Spleen (tissue), 11 donors: Measurements from ENCODE around the gene SLC39A8. TPM values are rescaled to one million over a fixed set of nuclear protein-coding genes. Genes with fewer than 3 reads are reported as not detected.

Experiments
- DNase-seq: peaks from one replicate; pipeline ENCODE4 v3.0.0-alpha.2; 2020
- H3K27ac ChIP-seq, 8 donors: fragments of 200-600 bp; sonication (generic) in 7 of 8; 1 replicate in 4 of 8; 2 replicates in 4 of 8; pipeline versions ENCODE4 v1.5.0 to v1.8.0; 2016 to 2021; ENCODE audit warnings: inconsistent platforms in 4 of 8, mild to moderate bottlenecking in 4 of 8, moderate library complexity in 1 of 8
- H3K27me3 ChIP-seq, 7 donors: fragments of 200-600 bp; sonication (generic) in 6 of 7; replicated peaks in 1 of 7; 1 replicate in 4 of 7; 2 replicates in 3 of 7; pipeline versions ENCODE4 v1.5.0 to v1.8.0; 2016 to 2021; ENCODE audit warnings: inconsistent platforms in 3 of 7, mild to moderate bottlenecking in 1 of 7
- H3K36me3 ChIP-seq, 6 donors: fragments of 200-600 bp; sonication (generic) in 5 of 6; 1 replicate in 4 of 6; 2 replicates in 2 of 6; pipeline versions ENCODE4 v1.5.0 to v1.8.0; 2016 to 2021; ENCODE audit warnings: inconsistent platforms in 2 of 6
- H3K4me1 ChIP-seq, 6 donors: fragments of 200-600 bp; sonication (generic) in 5 of 6; 1 replicate in 3 of 6; 2 replicates in 3 of 6; pipeline versions ENCODE4 v1.5.0 to v1.8.0; 2016 to 2021; ENCODE audit warnings: inconsistent platforms in 3 of 6
- H3K4me3 ChIP-seq, 8 donors: fragments of 200-600 bp; sonication (generic) in 7 of 8; 1 replicate in 4 of 8; 2 replicates in 4 of 8; pipeline versions ENCODE4 v1.5.0 to v1.8.0; 2016 to 2021; ENCODE audit warnings: inconsistent platforms in 4 of 8, mild to moderate bottlenecking in 4 of 8, moderate library complexity in 2 of 8
- H3K9me3 ChIP-seq, 8 donors: fragments of 200-600 bp; sonication (generic) in 7 of 8; 1 replicate in 4 of 8; 2 replicates in 4 of 8; pipeline versions ENCODE4 v1.5.0 to v1.8.0; 2016 to 2021; ENCODE audit warnings: inconsistent platforms in 4 of 8
- POLR2A ChIP-seq, 3 donors: fragments of 450-650 bp; IDR thresholded peaks; one replicate each; pipeline ENCODE4 v1.5.1; 2017; ENCODE audit warnings: antibody characterized with exemption in 3 of 3, mild to moderate bottlenecking in 1 of 3
- POLR2AphosphoS5 ChIP-seq, 3 donors: sonication (generic); formaldehyde crosslinking; IDR thresholded peaks; one replicate each; pipeline ENCODE4 v1.5.1; 2017; ENCODE audit warnings: antibody characterized with exemption in 3 of 3
- WGBS, 5 donors: extraction: QIAGEN DNeasy Blood & Tissue Kit in 3 of 5; methylation state at CpG; one replicate each; pipeline versions ENCODE4 v1.1.5 to v1.1.7; 2013 to 2018; 5-methylcytosine and 5-hydroxymethylcytosine counted together
- intact Hi-C: fragments of 100-400 bp; cut with DNase I; formaldehyde crosslinking; loops from one replicate; pipeline ENCODE4 v1.15.0; 2023; ENCODE audit warnings: low total_unique reads
- polyA plus RNA-seq, 3 donors: library from polyadenylated mRNA; stranded (reverse); fragments of 200-250 nt; gene quantifications; one replicate each; pipeline ENCODE4 v1.2.1, GENCODE V29; 2013
- total RNA-seq, 7 donors: library from RNA; depleted of rRNA in 3 of 7; stranded (reverse); fragments of >200 nt in 3 of 7; fragmentation: NEBNext Ultra II Directional in 4 of 7; extraction: Animal tissue kit (Norgen Biotek cat#: 25700) in 4 of 7; gene quantifications; one replicate each; pipeline versions ENCODE4 v1.1.0 to v1.2.1, GENCODE V29; 2016 to 2021
- TF ChIP-seq, protein P1 (sequence below), 11 experiments: fragments of 200-600 bp in 7 of 11; fragments of 450-650 bp in 4 of 11; sonication (generic) in 4 of 11; IDR thresholded peaks in 8 of 11; conservative IDR thresholded peaks in 3 of 11; 1 replicate in 7 of 11; 2 replicates in 4 of 11; pipeline versions ENCODE4 v1.4.0 to v1.8.0; 2016 to 2021; ENCODE audit warnings: antibody characterized with exemption in 11 of 11, inconsistent platforms in 4 of 11, mild to moderate bottlenecking in 1 of 11
- donor health status: healthy with polysubstance abuse.
- donor health status: DM: no; HTN: no; CAD: no; lungs with moderate emphysema.
- donor health status: DM: no; HTN: no; CAD: no.
- donor health status: Bipolar disorder and iron deficiency.
- donor health status: healthy.
- donor health status: DM: no; HTN: no; CAD: no.
- donor health status: DM: yes; HTN: yes; CAD: no.

Gene SLC39A8
- total and polyA plus RNA-seq, 10 donors: 4.5 to 21.7 (median 15.6) TPM

DNA sequence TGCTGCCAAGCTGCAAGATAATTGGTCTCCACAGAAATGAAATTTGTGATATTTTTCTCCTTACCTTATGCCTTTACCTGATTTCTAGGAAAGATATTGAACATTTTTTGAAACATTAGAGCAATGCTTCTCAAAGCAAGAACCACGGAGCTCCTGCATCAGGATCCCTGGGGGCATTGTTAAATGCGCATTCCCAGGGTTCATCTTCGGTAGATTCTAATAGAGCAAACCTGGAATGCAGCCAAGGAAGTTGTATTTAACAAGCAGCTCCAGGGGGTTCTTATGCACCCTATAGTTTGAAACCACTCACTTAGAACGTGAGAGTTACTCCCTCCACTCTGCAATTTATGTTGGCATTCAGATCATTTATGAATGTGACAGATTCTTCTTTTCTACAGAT, 126.2 kb downstream of the SLC39A8 start:
- H3K9me3 ChIP-seq: no peaks in the 10 kb centered on the region
- no peak overlapping the region for H3K4me3 ChIP-seq
- TF ChIP-seq POLR2A (IDR thresholded peaks at IDR 0.05) (no peak), POLR2AphosphoS5 (IDR thresholded peaks at IDR 0.05) (no peak)
- TF ChIP-seq, protein P1, sequence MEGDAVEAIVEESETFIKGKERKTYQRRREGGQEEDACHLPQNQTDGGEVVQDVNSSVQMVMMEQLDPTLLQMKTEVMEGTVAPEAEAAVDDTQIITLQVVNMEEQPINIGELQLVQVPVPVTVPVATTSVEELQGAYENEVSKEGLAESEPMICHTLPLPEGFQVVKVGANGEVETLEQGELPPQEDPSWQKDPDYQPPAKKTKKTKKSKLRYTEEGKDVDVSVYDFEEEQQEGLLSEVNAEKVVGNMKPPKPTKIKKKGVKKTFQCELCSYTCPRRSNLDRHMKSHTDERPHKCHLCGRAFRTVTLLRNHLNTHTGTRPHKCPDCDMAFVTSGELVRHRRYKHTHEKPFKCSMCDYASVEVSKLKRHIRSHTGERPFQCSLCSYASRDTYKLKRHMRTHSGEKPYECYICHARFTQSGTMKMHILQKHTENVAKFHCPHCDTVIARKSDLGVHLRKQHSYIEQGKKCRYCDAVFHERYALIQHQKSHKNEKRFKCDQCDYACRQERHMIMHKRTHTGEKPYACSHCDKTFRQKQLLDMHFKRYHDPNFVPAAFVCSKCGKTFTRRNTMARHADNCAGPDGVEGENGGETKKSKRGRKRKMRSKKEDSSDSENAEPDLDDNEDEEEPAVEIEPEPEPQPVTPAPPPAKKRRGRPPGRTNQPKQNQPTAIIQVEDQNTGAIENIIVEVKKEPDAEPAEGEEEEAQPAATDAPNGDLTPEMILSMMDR (IDR thresholded peaks at IDR 0.05 in 8 of 11, conservative IDR thresholded peaks at IDR 0.05 in 3 of 11): no peak
- H3K27me3 ChIP-seq: no peaks in the 10 kb centered on the region
- no peaks in the 10 kb centered on the region for H3K4me1 ChIP-seq
- H3K36me3 ChIP-seq: no peaks in the 10 kb centered on the region
- intact Hi-C loops: no loop called here
- no peak overlapping the region for H3K27ac ChIP-seq
- DNase-seq: no peak
- 67 to 86% (median 75%) methylated on average over 4 of the region's 4 CpGs for WGBS, 5 donors

DNA sequence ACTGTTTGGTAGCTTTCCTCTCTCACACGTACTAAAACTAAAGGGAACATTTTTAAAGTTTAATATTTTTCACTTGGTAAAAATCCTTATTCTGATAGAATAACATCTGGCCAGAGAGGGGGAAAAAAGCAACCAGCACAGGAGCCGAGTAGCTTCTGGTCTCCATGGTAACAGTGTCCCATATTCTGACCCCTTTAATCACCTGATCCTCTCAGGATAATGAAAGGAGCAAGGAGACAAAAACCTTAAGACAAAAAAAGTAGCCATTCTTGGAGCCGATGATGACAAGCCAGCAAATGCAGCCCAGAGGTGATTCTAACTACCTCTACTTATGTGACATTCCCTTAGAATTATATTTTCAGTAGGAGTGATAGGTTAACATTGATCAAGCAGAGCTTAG, 126.6 kb downstream of the SLC39A8 start:
- Histone ChIP-seq H3K27ac (no peak overlapping the region), H3K9me3 (no peaks in the 10 kb centered on the region), H3K36me3 (no peaks in the 10 kb centered on the region), H3K4me1 (no peaks in the 10 kb centered on the region), H3K27me3 (no peaks in the 10 kb centered on the region), H3K4me3 (no peak overlapping the region)
- intact Hi-C loops: no loop called here
- 73 to 86% (median 79%) methylated on average over 3 of the region's 3 CpGs for WGBS, 5 donors
- DNase-seq: no peak
- TF ChIP-seq POLR2A (IDR thresholded peaks at IDR 0.05): no peak
- TF ChIP-seq POLR2AphosphoS5 (IDR thresholded peaks at IDR 0.05): no peak
- TF ChIP-seq, protein P1 (IDR thresholded peaks at IDR 0.05 in 8 of 11, conservative IDR thresholded peaks at IDR 0.05 in 3 of 11): no peak

GRCh38 chr4:102217775-102218355, 127.4 kb downstream of the SLC39A8 start:
- H3K9me3 ChIP-seq: no peaks in the 10 kb centered on the region

GRCh38 chr4:102217345-102217744, 127.9 kb downstream of the SLC39A8 start:
- H3K4me3 ChIP-seq: no peak overlapping the region
- intact Hi-C loops: no loop called here
- no peaks in the 10 kb centered on the region for H3K27me3 ChIP-seq
- no peak for DNase-seq
- TF ChIP-seq POLR2A (IDR thresholded peaks at IDR 0.05) (no peak), POLR2AphosphoS5 (IDR thresholded peaks at IDR 0.05) (no peak)
- TF ChIP-seq, protein P1 (IDR thresholded peaks at IDR 0.05 in 8 of 11, conservative IDR thresholded peaks at IDR 0.05 in 3 of 11): no peak
- H3K27ac ChIP-seq: no peak overlapping the region
- H3K4me1 ChIP-seq: no peaks in the 10 kb centered on the region
- no peaks in the 10 kb centered on the region for H3K36me3 ChIP-seq
- no peaks in the 10 kb centered on the region for H3K9me3 ChIP-seq
- WGBS, 5 donors: 37 to 65% (median 56%) methylated on average over 3 of the region's 3 CpGs

More at GRCh38 chr4:102217775-102218355, 127.4 kb downstream of the SLC39A8 start:
- intact Hi-C loops: no loop called here
- Histone ChIP-seq H3K36me3 (no peaks in the 10 kb centered on the region), H3K27me3 (no peaks in the 10 kb centered on the region), H3K4me1 (no peaks in the 10 kb centered on the region), H3K27ac (no peak overlapping the region), H3K4me3 (no peak overlapping the region)
- TF ChIP-seq, protein P1 (IDR thresholded peaks at IDR 0.05 in 8 of 11, conservative IDR thresholded peaks at IDR 0.05 in 3 of 11): no peak
- TF ChIP-seq POLR2A (IDR thresholded peaks at IDR 0.05): no peak
- no peak for TF ChIP-seq POLR2AphosphoS5 (IDR thresholded peaks at IDR 0.05)
- no peak for DNase-seq
- 82 to 100% (median 86%) methylated on average over 1 of the region's 1 CpG for WGBS, 5 donors
